CD4-positive, alpha-beta T cell (primary cell): ENCODE results near the gene SOD2. TPM values are rescaled to one million over a fixed set of nuclear protein-coding genes. Genes with fewer than 3 reads are reported as not detected.

ENCODE experiments used
- ATAC-seq: fragments of 200-7000 bp; cut with Tn5 transposase; one replicate; pipeline ENCODE4 v1.10.0; 2022; ENCODE audit warnings: mild to moderate bottlenecking; ENCODE audit not compliant: poor library complexity
- CTCF ChIA-PET: fragments of 350-600 bp; sonication (Branson Sonifier 250); formaldehyde crosslinking; loops from one replicate; lab custom pipeline; 2021; ENCODE audit warnings: antibody characterized with exemption, inconsistent platforms; lab: Charles Lee
- POLR2A ChIA-PET: fragments of 350-600 bp; sonication (Branson Sonifier 250); formaldehyde crosslinking; loops from one replicate; lab custom pipeline; 2021; ENCODE audit warnings: antibody characterized with exemption, inconsistent platforms; lab: Charles Lee
- DNase-seq, 14 experiments: peaks; one replicate each; pipeline ENCODE4 v3.0.0-alpha.2; 2013 to 2020; ENCODE audit warnings: mixed read lengths in 2 of 14
- H3K27ac ChIP-seq, 2 donors: one replicate each; pipeline versions ENCODE4 v1.5.1 to v1.7.0; 2013; ENCODE audit warnings: low read length in 2 of 2, low read depth in 1 of 2, mild to moderate bottlenecking in 1 of 2
- H3K27me3 ChIP-seq, 2 experiments: 1 replicate in 1 of 2; 2 replicates in 1 of 2; pipeline versions ENCODE4 v1.6.1 to v1.7.0; 2013; ENCODE audit warnings: low read length in 2 of 2, control low read depth in 1 of 2, mild to moderate bottlenecking in 1 of 2, moderate library complexity in 1 of 2; ENCODE audit not compliant: insufficient read depth in 2 of 2, control insufficient read depth in 1 of 2
- H3K36me3 ChIP-seq: one replicate; pipeline ENCODE4 v1.6.1; 2013; ENCODE audit warnings: low read length, control low read depth; ENCODE audit not compliant: insufficient read depth
- H3K4me1 ChIP-seq: one replicate; pipeline ENCODE4 v1.6.1; 2013; ENCODE audit warnings: low read length, control low read depth; ENCODE audit not compliant: insufficient read depth
- H3K4me3 ChIP-seq: one replicate; pipeline ENCODE4 v1.5.1; 2013; ENCODE audit warnings: mild to moderate bottlenecking, low read length, moderate library complexity
- H3K9me3 ChIP-seq, 2 experiments: 1 replicate in 1 of 2; 2 replicates in 1 of 2; pipeline versions ENCODE4 v1.6.1 to v1.7.0; 2013; ENCODE audit warnings: low read length in 2 of 2, mild to moderate bottlenecking in 2 of 2, control low read depth in 1 of 2, moderate library complexity in 1 of 2; ENCODE audit not compliant: control insufficient read depth in 1 of 2, insufficient read depth in 1 of 2
- H3K27ac Mint-ChIP-seq: one replicate; pipeline ENCODE4 v1.8.0; 2020; ENCODE audit warnings: mixed read lengths
- H3K27me3 Mint-ChIP-seq: one replicate; pipeline ENCODE4 v1.8.0; 2021; ENCODE audit warnings: mixed read lengths
- H3K36me3 Mint-ChIP-seq: one replicate; pipeline ENCODE4 v1.8.0; 2021; ENCODE audit warnings: low read depth, mixed read lengths
- H3K4me1 Mint-ChIP-seq: one replicate; pipeline ENCODE4 v1.8.0; 2021; ENCODE audit warnings: low read depth, mixed read lengths
- H3K4me3 Mint-ChIP-seq: one replicate; pipeline ENCODE4 v1.8.0; 2020; ENCODE audit warnings: mild to moderate bottlenecking, mixed read lengths
- H3K9me3 Mint-ChIP-seq: one replicate; pipeline ENCODE4 v1.8.0; 2020; ENCODE audit warnings: mixed read lengths
- CTCF ChIP-seq: fragments of 200-600 bp; IDR thresholded peaks from one replicate; pipeline ENCODE4 v1.8.0; 2022; ENCODE audit warnings: antibody characterized with exemption, mild to moderate bottlenecking
- intact Hi-C, 2 experiments: fragments of 100-400 bp; cut with DNase I in 1 of 2; cut with micrococcal nuclease in 1 of 2; formaldehyde crosslinking; loops; one replicate each; pipeline versions ENCODE4 v1.15.1 to v1.9.0; 2023 to 2025; cut with DNase I, micrococcal nuclease
- total RNA-seq, 174 experiments: library from RNA in 2 of 174; stranded (reverse) in 2 of 174; gene quantifications; one replicate each; pipeline ENCODE4 v1.2.3 and lab custom pipeline; 2021 to 2026

The SOD2 gene
- total RNA-seq, 2 experiments from 2014 or later: 182 to 195 TPM

- peaks cover 57% of the 10 kb centered on the region for H3K36me3 ChIP-seq
- Mint-ChIP-seq H3K4me1 (peaks cover 5% of the 10 kb centered on the region), H3K36me3 (peaks cover 84% of the 10 kb centered on the region), H3K4me3 (no peak overlapping the region), H3K9me3 (no peaks in the 10 kb centered on the region), H3K27me3 (no peaks in the 10 kb centered on the region), H3K27ac (no peak overlapping the region)
- CTCF ChIA-PET: no interaction called here
- DNase-seq (no peak), ATAC-seq (no peak)
- H3K9me3 ChIP-seq: no peaks in the 10 kb centered on the region
- H3K27ac ChIP-seq: no peak overlapping the region
- no peaks in the 10 kb centered on the region for H3K4me1 ChIP-seq
- POLR2A ChIA-PET: no interaction called here
- intact Hi-C loops: no loop called here
- no peaks in the 10 kb centered on the region for H3K27me3 ChIP-seq
- no peak overlapping the region for H3K4me3 ChIP-seq
- TF ChIP-seq CTCF: no peak
Measured at GRCh38 chr6:159679091-159680077, 13.7 kb downstream of the SOD2 start.

GRCh38 chr6:159678574-159678973, 14.5 kb downstream of the SOD2 start:
- TF ChIP-seq CTCF: no peak
- Histone ChIP-seq H3K4me1 (no peaks in the 10 kb centered on the region), H3K27me3 (no peaks in the 10 kb centered on the region), H3K36me3 (peaks cover 50% of the 10 kb centered on the region), H3K27ac (no peak overlapping the region), H3K4me3 (no peak overlapping the region), H3K9me3 (no peaks in the 10 kb centered on the region)
- peaks cover 86% of the 10 kb centered on the region for H3K36me3 Mint-ChIP-seq
- H3K27me3 Mint-ChIP-seq: no peaks in the 10 kb centered on the region
- no peak overlapping the region for H3K27ac Mint-ChIP-seq
- H3K4me3 Mint-ChIP-seq: no peak overlapping the region
- intact Hi-C loops: no loop called here
- H3K4me1 Mint-ChIP-seq: peaks cover 5% of the 10 kb centered on the region
- no peaks in the 10 kb centered on the region for H3K9me3 Mint-ChIP-seq
- ATAC-seq: no peak
- DNase-seq: no peak
- POLR2A ChIA-PET: no interaction called here
- CTCF ChIA-PET: no interaction called here

GRCh38 chr6:159677506-159678165, 15.4 kb downstream of the SOD2 start:
- no peaks in the 10 kb centered on the region for H3K27me3 ChIP-seq
- peaks cover 42% of the 10 kb centered on the region for H3K36me3 ChIP-seq
- ChIA-PET POLR2A (interaction anchor here (0.9 kb wide), 1 partner anchor 15 kb away, joined by 3 read pairs; the partner anchor contains the start of gene SOD2), CTCF (no interaction called here)
- no peak for ATAC-seq
- no peak overlapping the region for H3K4me3 Mint-ChIP-seq
- peaks cover 5% of the 10 kb centered on the region for H3K4me1 Mint-ChIP-seq
- H3K27ac Mint-ChIP-seq: no peak overlapping the region
- intact Hi-C loops: no loop called here
- H3K9me3 ChIP-seq: no peaks in the 10 kb centered on the region
- no peak for TF ChIP-seq CTCF
- no peak for DNase-seq
- no peak overlapping the region for H3K4me3 ChIP-seq
- peaks cover 86% of the 10 kb centered on the region for H3K36me3 Mint-ChIP-seq
- H3K4me1 ChIP-seq: no peaks in the 10 kb centered on the region
- H3K27me3 Mint-ChIP-seq: no peaks in the 10 kb centered on the region
- H3K27ac ChIP-seq: no peak overlapping the region
- H3K9me3 Mint-ChIP-seq: no peaks in the 10 kb centered on the region
